ENCODE data around the gene DNM2. TPM values are rescaled to one million over a fixed set of nuclear protein-coding genes. Genes with fewer than 3 reads are reported as not detected.
A peak's percentile ranks its signal among the peaks of the same experiment; 100 is the strongest.

The DNM2 gene
- polyA plus RNA-seq, 1 donor: 131 TPM

- WGBS (ENCODE audit: insufficient coverage, low lambda C conversion rate): no CpG with 5 or more reads among the region's 12 CpGs
- Histone ChIP-seq H3K27ac (ENCODE audit: low read length) (no peak overlapping the region), H3K27me3 (ENCODE audit: control insufficient read depth, insufficient read depth, low read length) (no peaks in the 10 kb centered on the region), H3K4me1 (ENCODE audit: control insufficient read depth, insufficient read depth, low read length) (peaks cover 4% of the 10 kb centered on the region), H3K4me3 (ENCODE audit: low read length) (no peak overlapping the region), H3K36me3 (ENCODE audit: control insufficient read depth, insufficient read depth, low read length) (peaks cover 10% of the 10 kb centered on the region), H3K9me3 (ENCODE audit: control insufficient read depth, low read depth, low read length) (no peaks in the 10 kb centered on the region)
- DNase-seq: no peak
Observed at GRCh38 chr19:10706990-10707389, 10.9 kb upstream of the DNM2 start.

GRCh38 chr19:10707440-10707839 lies 10.4 kb upstream of the DNM2 start:
- H3K4me1 ChIP-seq (ENCODE audit: control insufficient read depth, insufficient read depth, low read length): peaks cover 6% of the 10 kb centered on the region
- WGBS (ENCODE audit: insufficient coverage, low lambda C conversion rate): no CpG with 5 or more reads among the region's 16 CpGs
- DNase-seq: no peak
- peaks cover 10% of the 10 kb centered on the region for H3K36me3 ChIP-seq (ENCODE audit: control insufficient read depth, insufficient read depth, low read length)
- no peak overlapping the region for H3K27ac ChIP-seq (ENCODE audit: low read length)
- no peaks in the 10 kb centered on the region for H3K9me3 ChIP-seq (ENCODE audit: control insufficient read depth, low read depth, low read length)
- no peak overlapping the region for H3K4me3 ChIP-seq (ENCODE audit: low read length)
- H3K27me3 ChIP-seq (ENCODE audit: control insufficient read depth, insufficient read depth, low read length): no peaks in the 10 kb centered on the region

GRCh38 chr19:10708291-10708690 lies 9.6 kb upstream of the DNM2 start:
- no CpG with 5 or more reads among the region's 7 CpGs for WGBS (ENCODE audit: insufficient coverage, low lambda C conversion rate)
- no peak overlapping the region for H3K4me3 ChIP-seq (ENCODE audit: low read length)
- no peaks in the 10 kb centered on the region for H3K27me3 ChIP-seq (ENCODE audit: control insufficient read depth, insufficient read depth, low read length)
- peaks cover 15% of the 10 kb centered on the region for H3K4me1 ChIP-seq (ENCODE audit: control insufficient read depth, insufficient read depth, low read length)
- no peak for DNase-seq
- peaks cover 5% of the 10 kb centered on the region for H3K9me3 ChIP-seq (ENCODE audit: control insufficient read depth, low read depth, low read length)
- H3K27ac ChIP-seq (ENCODE audit: low read length): no peak overlapping the region
- peaks cover 10% of the 10 kb centered on the region for H3K36me3 ChIP-seq (ENCODE audit: control insufficient read depth, insufficient read depth, low read length)

GRCh38 chr19:10712045-10712444 lies 5.8 kb upstream of the DNM2 start:
- no CpG with 5 or more reads among the region's 14 CpGs for WGBS (ENCODE audit: insufficient coverage, low lambda C conversion rate)
- H3K27ac ChIP-seq (ENCODE audit: low read length): peak overlapping the region; percentile 84
- H3K4me1 ChIP-seq (ENCODE audit: control insufficient read depth, insufficient read depth, low read length): peaks cover 25% of the 10 kb centered on the region
- peaks cover 5% of the 10 kb centered on the region for H3K9me3 ChIP-seq (ENCODE audit: control insufficient read depth, low read depth, low read length)
- peaks cover 10% of the 10 kb centered on the region for H3K36me3 ChIP-seq (ENCODE audit: control insufficient read depth, insufficient read depth, low read length)
- DNase-seq: peak in 1 of 2 donors; percentile 41
- no peak overlapping the region for H3K4me3 ChIP-seq (ENCODE audit: low read length)
- no peaks in the 10 kb centered on the region for H3K27me3 ChIP-seq (ENCODE audit: control insufficient read depth, insufficient read depth, low read length)

GRCh38 chr19:10712754-10713153 lies 5.1 kb upstream of the DNM2 start:
- peak overlapping the region; percentile 84 for H3K27ac ChIP-seq (ENCODE audit: low read length)
- peak; percentile 48 to 74 for DNase-seq
- no CpG with 5 or more reads among the region's 23 CpGs for WGBS (ENCODE audit: insufficient coverage, low lambda C conversion rate)
- H3K4me1 ChIP-seq (ENCODE audit: control insufficient read depth, insufficient read depth, low read length): peaks cover 25% of the 10 kb centered on the region
- H3K27me3 ChIP-seq (ENCODE audit: control insufficient read depth, insufficient read depth, low read length): no peaks in the 10 kb centered on the region
- peaks cover 4% of the 10 kb centered on the region for H3K36me3 ChIP-seq (ENCODE audit: control insufficient read depth, insufficient read depth, low read length)
- H3K9me3 ChIP-seq (ENCODE audit: control insufficient read depth, low read depth, low read length): peaks cover 5% of the 10 kb centered on the region
- peak overlapping the region; percentile 11 for H3K4me3 ChIP-seq (ENCODE audit: low read length)

- H3K9me3 ChIP-seq (ENCODE audit: control insufficient read depth, low read depth, low read length): peaks cover 5% of the 10 kb centered on the region
- peak; percentile 84 to 94 for DNase-seq
- peaks cover 4% of the 10 kb centered on the region for H3K36me3 ChIP-seq (ENCODE audit: control insufficient read depth, insufficient read depth, low read length)
- H3K27ac ChIP-seq (ENCODE audit: low read length): peak overlapping the region; percentile 84
- no peaks in the 10 kb centered on the region for H3K27me3 ChIP-seq (ENCODE audit: control insufficient read depth, insufficient read depth, low read length)
- peak overlapping the region; percentile 11 for H3K4me3 ChIP-seq (ENCODE audit: low read length)
- no CpG with 5 or more reads among the region's 5 CpGs for WGBS (ENCODE audit: insufficient coverage, low lambda C conversion rate)
- peaks cover 25% of the 10 kb centered on the region for H3K4me1 ChIP-seq (ENCODE audit: control insufficient read depth, insufficient read depth, low read length)
Observed at GRCh38 chr19:10713317-10713716, 4.6 kb upstream of the DNM2 start.

GRCh38 chr19:10717054-10717355 lies 874 bp upstream of the DNM2 start:
- H3K4me1 ChIP-seq (ENCODE audit: control insufficient read depth, insufficient read depth, low read length): peaks cover 28% of the 10 kb centered on the region
- H3K9me3 ChIP-seq (ENCODE audit: control insufficient read depth, low read depth, low read length): peaks cover 5% of the 10 kb centered on the region
- no peaks in the 10 kb centered on the region for H3K27me3 ChIP-seq (ENCODE audit: control insufficient read depth, insufficient read depth, low read length)
- H3K27ac ChIP-seq (ENCODE audit: low read length): no peak overlapping the region
- no peak for DNase-seq
- H3K4me3 ChIP-seq (ENCODE audit: low read length): peak overlapping the region; percentile 24
- WGBS (ENCODE audit: insufficient coverage, low lambda C conversion rate): 14% methylated on average over 4 of the region's 12 CpGs
- H3K36me3 ChIP-seq (ENCODE audit: control insufficient read depth, insufficient read depth, low read length): peaks cover 9% of the 10 kb centered on the region

- Histone ChIP-seq H3K4me3 (ENCODE audit: low read length) (peak overlapping the region; percentile 90), H3K9me3 (ENCODE audit: control insufficient read depth, low read depth, low read length) (no peaks in the 10 kb centered on the region), H3K27ac (ENCODE audit: low read length) (peak overlapping the region; percentile 86), H3K27me3 (ENCODE audit: control insufficient read depth, insufficient read depth, low read length) (no peaks in the 10 kb centered on the region), H3K36me3 (ENCODE audit: control insufficient read depth, insufficient read depth, low read length) (peaks cover 13% of the 10 kb centered on the region), H3K4me1 (ENCODE audit: control insufficient read depth, insufficient read depth, low read length) (peaks cover 13% of the 10 kb centered on the region)
- no peak for DNase-seq
- WGBS (ENCODE audit: insufficient coverage, low lambda C conversion rate): no CpG with 5 or more reads among the region's 70 CpGs
Observed at GRCh38 chr19:10718205-10719196, 622 bp downstream of the DNM2 start.

GRCh38 chr19:10719466-10719961 lies 1.6 kb downstream of the DNM2 start:
- 40% methylated on average over 1 of the region's 5 CpGs for WGBS (ENCODE audit: insufficient coverage, low lambda C conversion rate)
- H3K4me1 ChIP-seq (ENCODE audit: control insufficient read depth, insufficient read depth, low read length): peaks cover 5% of the 10 kb centered on the region
- peak overlapping the region; percentile 90 for H3K4me3 ChIP-seq (ENCODE audit: low read length)
- H3K36me3 ChIP-seq (ENCODE audit: control insufficient read depth, insufficient read depth, low read length): peaks cover 18% of the 10 kb centered on the region
- DNase-seq: peak in 1 of 2 donors; percentile 38
- no peaks in the 10 kb centered on the region for H3K27me3 ChIP-seq (ENCODE audit: control insufficient read depth, insufficient read depth, low read length)
- no peaks in the 10 kb centered on the region for H3K9me3 ChIP-seq (ENCODE audit: control insufficient read depth, low read depth, low read length)
- H3K27ac ChIP-seq (ENCODE audit: low read length): peak overlapping the region; percentile 86

- no peak overlapping the region for H3K4me3 ChIP-seq (ENCODE audit: low read length)
- WGBS (ENCODE audit: insufficient coverage, low lambda C conversion rate): no CpG with 5 or more reads among the region's 6 CpGs
- no peak for DNase-seq
- H3K36me3 ChIP-seq (ENCODE audit: control insufficient read depth, insufficient read depth, low read length): peaks cover 25% of the 10 kb centered on the region
- no peak overlapping the region for H3K27ac ChIP-seq (ENCODE audit: low read length)
- no peaks in the 10 kb centered on the region for H3K9me3 ChIP-seq (ENCODE audit: control insufficient read depth, low read depth, low read length)
- no peaks in the 10 kb centered on the region for H3K27me3 ChIP-seq (ENCODE audit: control insufficient read depth, insufficient read depth, low read length)
- H3K4me1 ChIP-seq (ENCODE audit: control insufficient read depth, insufficient read depth, low read length): peaks cover 5% of the 10 kb centered on the region
Observed at GRCh38 chr19:10720607-10721125, 2.8 kb downstream of the DNM2 start.

Data from large intestine (tissue), 3 donors.